Caco-2 (cell line): ENCODE results near the gene HMGB3. TPM values are rescaled to one million over a fixed set of nuclear protein-coding genes. Genes with fewer than 3 reads are reported as not detected.

Source experiments
- BruUV-seq: library from RNA; stranded (reverse); fragments of 400-500 nt; replicated peaks from 2 replicates; lab custom pipeline; 2021; lab: Mats Ljungman, UMichigan
- CTCF ChIA-PET: fragments of 300-600 bp; sonication (Branson Sonifier 250); formaldehyde crosslinking; loops from one replicate; lab custom pipeline; 2022; ENCODE audit warnings: antibody characterized with exemption; lab: Charles Lee
- POLR2A ChIA-PET: fragments of 300-600 bp; sonication (Branson Sonifier 250); formaldehyde crosslinking; loops from one replicate; lab custom pipeline; 2022; ENCODE audit warnings: antibody characterized with exemption; lab: Charles Lee
- DNase-seq, 2 experiments: peaks; one replicate each; pipeline versions ENCODE4 v3.0.0 to v3.0.0-alpha.2; 2020 to 2022
- H3K27me3 ChIP-seq: replicated peaks from 2 replicates; pipeline ENCODE4 v1.6.0; 2011; ENCODE audit warnings: low read length; ENCODE audit not compliant: control insufficient read depth, insufficient read depth
- H3K36me3 ChIP-seq: 2 replicates; pipeline ENCODE4 v1.5.1; 2011; ENCODE audit warnings: low read length; ENCODE audit not compliant: control insufficient read depth, insufficient read depth
- H3K4me1 ChIP-seq: fragments of 250-450 bp; sonication (Bioruptor Pico); 2 replicates; pipeline ENCODE4 v1.5.1; 2020; ENCODE audit warnings: mild to moderate bottlenecking
- H3K4me3 ChIP-seq: 2 replicates; pipeline ENCODE4 v1.5.1; 2011; ENCODE audit warnings: low read depth, mild to moderate bottlenecking, control low read depth, low read length
- H3K9me3 ChIP-seq: fragments of 250-450 bp; sonication (Bioruptor Pico); 2 replicates; pipeline ENCODE4 v1.5.1; 2020; ENCODE audit warnings: mild to moderate bottlenecking, moderate library complexity
- H3K27ac Mint-ChIP-seq: one replicate; pipeline ENCODE4 v1.8.0; 2022; ENCODE audit warnings: mixed read lengths; ENCODE audit not compliant: unreplicated experiment
- H3K27me3 Mint-ChIP-seq: one replicate; pipeline ENCODE4 v1.8.0; 2022; ENCODE audit warnings: mixed read lengths; ENCODE audit not compliant: insufficient read depth, unreplicated experiment
- H3K36me3 Mint-ChIP-seq: one replicate; pipeline ENCODE4 v1.8.0; 2022; ENCODE audit warnings: mild to moderate bottlenecking, mixed read lengths; ENCODE audit not compliant: insufficient read depth, unreplicated experiment
- H3K4me1 Mint-ChIP-seq: one replicate; pipeline ENCODE4 v1.8.0; 2022; ENCODE audit warnings: low read depth, mixed read lengths; ENCODE audit not compliant: unreplicated experiment
- H3K4me3 Mint-ChIP-seq: one replicate; pipeline ENCODE4 v1.8.0; 2022; ENCODE audit warnings: mild to moderate bottlenecking, moderate library complexity, mixed read lengths; ENCODE audit not compliant: unreplicated experiment
- H3K9me3 Mint-ChIP-seq: one replicate; pipeline ENCODE4 v1.8.0; 2022; ENCODE audit warnings: mixed read lengths; ENCODE audit not compliant: unreplicated experiment
- CTCF ChIP-seq, 2 experiments: fragments of 200-600 bp in 1 of 2; IDR thresholded peaks; 1 replicate in 1 of 2; 2 replicates in 1 of 2; pipeline versions ENCODE4 v1.5.1 to v1.8.0; 2011 to 2022; ENCODE audit warnings: antibody characterized with exemption in 1 of 2, control low read depth in 1 of 2, inconsistent platforms in 1 of 2, low read depth in 1 of 2, low read length in 1 of 2, mild to moderate bottlenecking in 1 of 2, moderate library complexity in 1 of 2; ENCODE audit not compliant: insufficient read depth in 1 of 2, severe bottlenecking in 1 of 2, unreplicated experiment in 1 of 2
- intact Hi-C: fragments of 100-400 bp; cut with micrococcal nuclease; formaldehyde crosslinking; loops from one replicate; pipeline ENCODE4 v1.10.0; 2022; ENCODE audit not compliant: unreplicated experiment
- total RNA-seq: library from RNA; stranded (reverse); gene quantifications from 2 replicates; pipeline ENCODE4 v1.2.3, GENCODE V29; 2022

Gene HMGB3
- total RNA-seq, 1 experiment from 2014 or later, result 115 TPM

GRCh38 chrX:150935467-150935866 lies 47.7 kb upstream of the HMGB3 start:
- BruUV-seq, result no TSS peak
- Histone ChIP-seq H3K4me3 (no peak overlapping the region), H3K4me1 (no peaks in the 10 kb centered on the region), H3K9me3 (no peaks in the 10 kb centered on the region), H3K36me3 (no peaks in the 10 kb centered on the region), H3K27me3 (no peaks in the 10 kb centered on the region)
- intact Hi-C loops, result no loop called here
- no peak overlapping the region for H3K4me3 Mint-ChIP-seq
- H3K27ac Mint-ChIP-seq, result no peak overlapping the region
- ChIA-PET CTCF (interaction anchor here (0.6 kb wide), 1 partner anchor 13 kb away, joined by 3 read pairs; no protein-coding TSS in a partner anchor), POLR2A (no interaction called here)
- H3K9me3 Mint-ChIP-seq, result no peaks in the 10 kb centered on the region
- H3K27me3 Mint-ChIP-seq, result no peaks in the 10 kb centered on the region
- no peak for DNase-seq
- TF ChIP-seq CTCF (IDR thresholded peaks at IDR 0.05; ENCODE audit: insufficient read depth in 1 of 2, low read depth in 1 of 2, low read length in 1 of 2, severe bottlenecking in 1 of 2, unreplicated experiment in 1 of 2), result no peak
- peaks cover 6% of the 10 kb centered on the region for H3K4me1 Mint-ChIP-seq
- H3K36me3 Mint-ChIP-seq, result peaks cover 5% of the 10 kb centered on the region

- no peak for TF ChIP-seq CTCF (IDR thresholded peaks at IDR 0.05; ENCODE audit: insufficient read depth in 1 of 2, low read depth in 1 of 2, low read length in 1 of 2, severe bottlenecking in 1 of 2, unreplicated experiment in 1 of 2)
- H3K27me3 Mint-ChIP-seq, result no peaks in the 10 kb centered on the region
- no peak for DNase-seq
- Histone ChIP-seq H3K4me1 (no peaks in the 10 kb centered on the region), H3K4me3 (no peak overlapping the region), H3K27me3 (no peaks in the 10 kb centered on the region), H3K36me3 (no peaks in the 10 kb centered on the region), H3K9me3 (no peaks in the 10 kb centered on the region)
- H3K9me3 Mint-ChIP-seq, result no peaks in the 10 kb centered on the region
- intact Hi-C loops, result no loop called here
- POLR2A ChIA-PET, result no interaction called here
- no peak overlapping the region for H3K4me3 Mint-ChIP-seq
- CTCF ChIA-PET, result no interaction called here
- peaks cover 6% of the 10 kb centered on the region for H3K4me1 Mint-ChIP-seq
- no peak overlapping the region for H3K27ac Mint-ChIP-seq
- H3K36me3 Mint-ChIP-seq, result peaks cover 5% of the 10 kb centered on the region
- no TSS peak for BruUV-seq
These were observed 46.6 kb upstream of the HMGB3 start for GRCh38 chrX:150936556-150936955.

GRCh38 chrX:150940844-150941495 lies 42.2 kb upstream of the HMGB3 start:
- no peaks in the 10 kb centered on the region for H3K36me3 ChIP-seq
- no TSS peak for BruUV-seq
- H3K27me3 ChIP-seq, result no peaks in the 10 kb centered on the region
- peaks cover 5% of the 10 kb centered on the region for H3K36me3 Mint-ChIP-seq
- H3K27ac Mint-ChIP-seq, result no peak overlapping the region
- intact Hi-C loops, result no loop called here
- no peak for TF ChIP-seq CTCF (IDR thresholded peaks at IDR 0.05; ENCODE audit: insufficient read depth in 1 of 2, low read depth in 1 of 2, low read length in 1 of 2, severe bottlenecking in 1 of 2, unreplicated experiment in 1 of 2)
- POLR2A ChIA-PET, result no interaction called here
- no peaks in the 10 kb centered on the region for H3K4me1 ChIP-seq
- H3K4me3 Mint-ChIP-seq, result no peak overlapping the region
- H3K27me3 Mint-ChIP-seq, result no peaks in the 10 kb centered on the region
- H3K4me1 Mint-ChIP-seq, result no peaks in the 10 kb centered on the region
- no peak overlapping the region for H3K4me3 ChIP-seq
- H3K9me3 Mint-ChIP-seq, result no peaks in the 10 kb centered on the region
- DNase-seq, result no peak
- CTCF ChIA-PET, result interaction anchor here (0.7 kb wide), 1 partner anchor 47 kb away, joined by 4 read pairs; no protein-coding TSS in a partner anchor
- no peaks in the 10 kb centered on the region for H3K9me3 ChIP-seq
